GM12878 (cell line): ENCODE results near the gene WFS1. TPM values are rescaled to one million over a fixed set of nuclear protein-coding genes. Genes with fewer than 3 reads are reported as not detected.

Experiments
- ATAC-seq: fragments of 200-7000 bp; cut with Tn5 transposase; 3 replicates; pipeline ENCODE4 v1.9.1; 2020; ENCODE audit warnings: mild to moderate bottlenecking, moderate library complexity
- BruUV-seq: library from RNA; stranded (reverse); fragments of 400-500 nt; replicated peaks from 2 replicates; lab custom pipeline; 2021; lab: Mats Ljungman, UMichigan
- CTCF ChIA-PET: fragments of 300-600 bp; sonication (Branson Sonifier 250); formaldehyde crosslinking; extraction: SDS; loops from one replicate; lab custom pipeline; 2021; ENCODE audit warnings: inconsistent platforms; lab: Yijun Ruan, JAX
- POLR2A ChIA-PET: fragments of 350-600 bp; formaldehyde crosslinking; extraction: SDS; loops from one replicate; lab custom pipeline; 2021; ENCODE audit warnings: inconsistent platforms; lab: Charles Lee
- RAD21 ChIA-PET: fragments of 300-600 bp; sonication (Branson Sonifier 250); formaldehyde crosslinking; loops from one replicate; lab custom pipeline; 2023; ENCODE audit warnings: antibody characterized with exemption; ENCODE audit not compliant: unreplicated experiment; lab: Charles Lee
- SMC1A ChIA-PET: fragments of 300-600 bp; sonication (Branson Sonifier 250); formaldehyde crosslinking; loops from one replicate; lab custom pipeline; 2023; ENCODE audit not compliant: unreplicated experiment, uncharacterized antibody; lab: Charles Lee
- DNase-seq: peaks from one replicate; pipeline ENCODE4 v3.0.0-alpha.2; 2011; ENCODE audit warnings: low read depth, low spot score
- FAIRE-seq: peaks from 3 replicates; lab custom pipeline; 2011; peaks lifted over from hg19 to GRCh38; lab: Jason Lieb, UNC
- H2AFZ ChIP-seq: 2 replicates; pipeline ENCODE4 v1.6.0; 2011; ENCODE audit warnings: low read depth, low read length, control low read depth; ENCODE audit not compliant: control insufficient read depth
- H3K27ac ChIP-seq: 2 replicates; pipeline ENCODE4 v1.5.1; 2011; ENCODE audit warnings: control low read depth; ENCODE audit not compliant: control insufficient read depth, insufficient read depth
- H3K27me3 ChIP-seq, 2 experiments: replicated peaks in 1 of 2; 2 replicates each; pipeline versions ENCODE4 v1.6.0 to v1.6.1; 2011; ENCODE audit warnings: low read length in 1 of 2; ENCODE audit not compliant: control insufficient read depth in 2 of 2, insufficient read depth in 2 of 2
- H3K36me3 ChIP-seq, 2 experiments: 2 replicates each; pipeline ENCODE4 v1.5.1; 2011; ENCODE audit warnings: low read length in 1 of 2; ENCODE audit not compliant: control insufficient read depth in 2 of 2, insufficient read depth in 2 of 2
- H3K4me1 ChIP-seq: 2 replicates; pipeline ENCODE4 v1.6.1; 2011; ENCODE audit warnings: mild to moderate bottlenecking, low read length, moderate library complexity, mixed read lengths; ENCODE audit not compliant: control insufficient read depth, insufficient read depth
- H3K4me2 ChIP-seq: 2 replicates; pipeline ENCODE4 v1.6.0; 2011; ENCODE audit warnings: control low read depth; ENCODE audit not compliant: control insufficient read depth, insufficient read depth
- H3K4me3 ChIP-seq: fragments of 200-600 bp; sonication (generic); 2 replicates; pipeline ENCODE4 v1.5.1; 2016
- H3K79me2 ChIP-seq: 2 replicates; pipeline ENCODE4 v1.6.0; 2011; ENCODE audit warnings: low read length; ENCODE audit not compliant: control insufficient read depth, insufficient read depth
- H3K9ac ChIP-seq: 2 replicates; pipeline ENCODE4 v1.8.0; 2011; ENCODE audit warnings: low read length, control low read depth, mixed read lengths; ENCODE audit not compliant: control insufficient read depth, insufficient read depth
- H3K9me3 ChIP-seq: replicated peaks from 3 replicates; pipeline ENCODE4 v1.5.1; 2011; ENCODE audit warnings: mild to moderate bottlenecking, low read length; ENCODE audit not compliant: control insufficient read depth, insufficient read depth
- H4K20me1 ChIP-seq: 2 replicates; pipeline ENCODE4 v1.6.0; 2011; ENCODE audit not compliant: control insufficient read depth, insufficient read depth
- ATF3 ChIP-seq: IDR thresholded peaks from 2 replicates; pipeline ENCODE4 v1.6.1; 2011; ENCODE audit warnings: low read depth, mild to moderate bottlenecking, low read length, moderate library complexity, borderline replicate concordance; ENCODE audit errors: extremely low read depth
- ATF7 ChIP-seq: fragments of 450-650 bp; IDR thresholded peaks from 2 replicates; pipeline ENCODE4 v1.6.1; 2016; ENCODE audit warnings: low read depth, mild to moderate bottlenecking
- BACH1 ChIP-seq: fragments of 450-650 bp; IDR thresholded peaks from 2 replicates; pipeline ENCODE4 v1.6.1; 2017; ENCODE audit warnings: mild to moderate bottlenecking, borderline replicate concordance
- BHLHE40 ChIP-seq, 2 experiments: fragments of 450-650 bp in 1 of 2; IDR thresholded peaks; 2 replicates each; pipeline ENCODE4 v1.6.1; 2011 to 2017; ENCODE audit warnings: low read depth in 2 of 2, borderline replicate concordance in 1 of 2, improper control_type of control experiment in 1 of 2, low read length in 1 of 2, mild to moderate bottlenecking in 1 of 2
- CBX5 ChIP-seq: sonication (generic); IDR thresholded peaks from 2 replicates; pipeline ENCODE4 v1.6.1; 2016; ENCODE audit warnings: low read depth, moderate library complexity, mild to moderate bottlenecking, inconsistent platforms
- CEBPB ChIP-seq, 2 experiments: fragments of 150-350 bp in 1 of 2; IDR thresholded peaks; 2 replicates each; pipeline ENCODE4 v1.6.1; 2012 to 2014; ENCODE audit warnings: low read depth in 2 of 2, low read length in 2 of 2, borderline replicate concordance in 1 of 2, inconsistent platforms in 1 of 2
- EZH2 ChIP-seq: IDR thresholded peaks from 2 replicates; pipeline ENCODE4 v1.6.1; 2012; ENCODE audit warnings: low read depth, mild to moderate bottlenecking, control low read depth, inconsistent platforms, low read length, borderline replicate concordance; ENCODE audit not compliant: control insufficient read depth
- MTA2 ChIP-seq: fragments of 450-650 bp; IDR thresholded peaks from 2 replicates; pipeline ENCODE4 v1.6.1; 2016; ENCODE audit warnings: low read depth, mild to moderate bottlenecking, moderate library complexity
- NKRF ChIP-seq: fragments of 450-650 bp; conservative IDR thresholded peaks from 2 replicates; pipeline ENCODE4 v1.6.1; 2017; ENCODE audit warnings: mild to moderate bottlenecking, moderate library complexity
- NRF1 ChIP-seq: conservative IDR thresholded peaks from 2 replicates; pipeline ENCODE4 v1.6.1; 2011; ENCODE audit warnings: mild to moderate bottlenecking, low read depth, low read length, improper control_type of control experiment
- PKNOX1 ChIP-seq: fragments of 450-650 bp; IDR thresholded peaks from 2 replicates; pipeline ENCODE4 v1.6.1; 2016; ENCODE audit warnings: mild to moderate bottlenecking
- RBBP5 ChIP-seq: fragments of 200-600 bp; sonication (generic); conservative IDR thresholded peaks from 2 replicates; pipeline ENCODE4 v1.6.1; 2016
- SMAD5 ChIP-seq: IDR thresholded peaks from 2 replicates; pipeline ENCODE4 v1.6.1; 2016; ENCODE audit warnings: antibody characterized with exemption, low read depth
- TCF12 ChIP-seq: IDR thresholded peaks from 2 replicates; pipeline ENCODE4 v1.6.1; 2011; ENCODE audit warnings: low read depth, mild to moderate bottlenecking, low read length
- USF1 ChIP-seq: IDR thresholded peaks from 2 replicates; pipeline ENCODE4 v1.6.1; 2011; ENCODE audit warnings: borderline replicate concordance, low read depth, mild to moderate bottlenecking, moderate library complexity, mixed read lengths, low read length; ENCODE audit not compliant: insufficient read depth; ENCODE audit errors: extremely low read length
- ZBTB33 ChIP-seq: fragments of 450-650 bp; IDR thresholded peaks from 2 replicates; pipeline ENCODE4 v1.6.1; 2017; ENCODE audit warnings: mild to moderate bottlenecking
- WGBS: methylation state at CpG from one replicate; pipeline ENCODE4 v1.1.6; 2016; ENCODE audit warnings: low lambda C conversion rate; ENCODE audit not compliant: insufficient replicate concordance, insufficient coverage; ENCODE audit errors: missing lambda C conversion rate; 5-methylcytosine and 5-hydroxymethylcytosine counted together
- in situ Hi-C: fragments of 300-500 bp; cut with MboI; formaldehyde crosslinking; loops from 9 replicates; pipeline ENCODE4 v1.14.3; 2018; ENCODE audit warnings: mixed read lengths
- intact Hi-C: fragments of 100-400 bp; cut with micrococcal nuclease; formaldehyde crosslinking; loops from one replicate; pipeline ENCODE4 v1.14.2; 2022; ENCODE audit not compliant: unreplicated experiment
- polyA plus RNA-seq, 11 experiments: library from polyadenylated mRNA; depleted of rRNA in 4 of 11; unstranded in 6 of 11; stranded (reverse) in 5 of 11; fragments of >200 nt; fragmentation: Nextera tagmentation in 4 of 11; fragmentation: Illumina TruSeq in 1 of 11; extraction: Ambion mirVana in 4 of 11; extraction: Trizol in 1 of 11; gene quantifications; 1 replicate in 1 of 11; 2 replicates in 10 of 11; pipeline versions ENCODE4 v1.2.1 to v1.2.3, GENCODE V29; 2011 to 2016; ENCODE audit warnings: inconsistent platforms in 2 of 11, missing spikeins in 2 of 11, low read depth in 1 of 11
- total RNA-seq, 4 experiments: library from RNA; depleted of rRNA in 3 of 4; stranded (reverse); fragments of >200 nt in 3 of 4; fragmentation: Illumina TruSeq in 1 of 4; extraction: Trizol in 1 of 4; gene quantifications; 2 replicates each; pipeline versions ENCODE4 v1.2.1 to v1.2.3, GENCODE V29; 2013 to 2021

WFS1 gene
- total and polyA plus RNA-seq, 10 of the 15 experiments (the other 5 are each of a cell fraction or from before 2014, with no cell fraction given): 0.31 to 4.7 (median 2.0) TPM

- CTCF ChIA-PET: no interaction called here
Observed at GRCh38 chr4:6233929-6234328, 35.7 kb upstream of the WFS1 start.

More at GRCh38 chr4:6233929-6234328, 35.7 kb upstream of the WFS1 start:
- no peak overlapping the region for H3K9ac ChIP-seq
- no peak overlapping the region for H3K4me2 ChIP-seq
- H3K4me3 ChIP-seq: no peak overlapping the region
- FAIRE-seq (no peak), ATAC-seq (no peak), DNase-seq (no peak)
- BruUV-seq: no TSS peak
- WGBS: 67% methylated on average over 6 of the region's 6 CpGs
- no peaks in the 10 kb centered on the region for H3K79me2 ChIP-seq
- no peaks in the 10 kb centered on the region for H3K36me3 ChIP-seq
- H3K9me3 ChIP-seq: no peaks in the 10 kb centered on the region
- no peaks in the 10 kb centered on the region; a peak in 2 of 4 replicates for H3K27me3 ChIP-seq
- intact Hi-C loops: no loop called here
- no peaks in the 10 kb centered on the region for H3K4me1 ChIP-seq
- TF ChIP-seq PKNOX1: no peak
- TF ChIP-seq CEBPB (IDR thresholded peaks at IDR 0.05; ENCODE audit: borderline replicate concordance in 1 of 2, low read depth in 2 of 2, low read length in 2 of 2): no peak
- TF ChIP-seq SMAD5: no peak
- no peak for TF ChIP-seq MTA2
- no peak for TF ChIP-seq RBBP5
- TF ChIP-seq NRF1: no peak
- no peak for TF ChIP-seq CBX5
- no peak for TF ChIP-seq EZH2
- TF ChIP-seq BHLHE40 (IDR thresholded peaks at IDR 0.05; ENCODE audit: borderline replicate concordance in 1 of 2, low read depth in 2 of 2, low read length in 1 of 2): no peak
- no peak for TF ChIP-seq NKRF
- no peak for TF ChIP-seq ZBTB33
- no peak for TF ChIP-seq ATF7
- TF ChIP-seq ATF3: no peak
- no peak for TF ChIP-seq USF1
- TF ChIP-seq BACH1: no peak
- TF ChIP-seq TCF12: no peak
- in situ Hi-C loops: no loop called here
- H2AFZ ChIP-seq: no peak overlapping the region
- no peak overlapping the region for H3K27ac ChIP-seq
- POLR2A ChIA-PET: no interaction called here
- SMC1A ChIA-PET: no interaction called here
- H4K20me1 ChIP-seq: no peaks in the 10 kb centered on the region
- RAD21 ChIA-PET: no interaction called here
